NT2/D1 (cell line): ENCODE results near the gene ZSCAN21.

Experiments
- DNase-seq: peaks from one replicate; pipeline ENCODE4 v3.0.0-alpha.2; 2011; ENCODE audit warnings: low read depth, low spot score
- H3K27me3 ChIP-seq: 2 replicates; pipeline ENCODE4 v1.6.0; 2011; ENCODE audit warnings: mild to moderate bottlenecking; ENCODE audit not compliant: insufficient read length, insufficient read depth
- H3K36me3 ChIP-seq: 2 replicates; pipeline ENCODE4 v1.6.1; 2011; ENCODE audit warnings: mild to moderate bottlenecking, low read length, mixed read lengths; ENCODE audit not compliant: insufficient read depth, insufficient read length
- H3K4me1 ChIP-seq: 2 replicates; pipeline ENCODE4 v1.5.1; 2011; ENCODE audit not compliant: insufficient read depth, insufficient read length
- H3K4me3 ChIP-seq: 2 replicates; pipeline ENCODE4 v1.5.1; 2011; ENCODE audit warnings: low read depth; ENCODE audit not compliant: insufficient read length
- H3K9ac ChIP-seq: 2 replicates; pipeline ENCODE4 v1.6.0; 2011; ENCODE audit warnings: low read depth; ENCODE audit not compliant: insufficient read length
- H3K9me3 ChIP-seq: 2 replicates; pipeline ENCODE4 v1.5.1; 2011; ENCODE audit warnings: mild to moderate bottlenecking, low read length; ENCODE audit not compliant: insufficient read depth
- SUZ12 ChIP-seq: IDR thresholded peaks from 2 replicates; pipeline ENCODE4 v1.6.1; 2011; ENCODE audit not compliant: insufficient read length, insufficient read depth; ENCODE audit errors: extremely low read depth
- YY1 ChIP-seq: IDR thresholded peaks from 2 replicates; pipeline ENCODE4 v1.6.1; 2011; ENCODE audit not compliant: insufficient read length, insufficient read depth
- ZNF274 ChIP-seq: IDR thresholded peaks from 2 replicates; pipeline ENCODE4 v1.6.1; 2011; ENCODE audit warnings: mild to moderate bottlenecking, low read depth, low read length

ZSCAN21 gene

GRCh38 chr7:100109521-100110163 lies 60.1 kb downstream of the ZSCAN21 start:
- TF ChIP-seq SUZ12 (no peak), YY1 (no peak), ZNF274 (no peak)
- Histone ChIP-seq H3K4me1 (no peaks in the 10 kb centered on the region), H3K36me3 (peaks cover 85% of the 10 kb centered on the region), H3K4me3 (no peak overlapping the region), H3K9ac (no peak overlapping the region), H3K27me3 (no peaks in the 10 kb centered on the region), H3K9me3 (no peaks in the 10 kb centered on the region)
- no peak for DNase-seq

GRCh38 chr7:100111156-100111555 lies 61.6 kb downstream of the ZSCAN21 start:
- H3K36me3 ChIP-seq, result peaks cover 80% of the 10 kb centered on the region
- H3K27me3 ChIP-seq, result no peaks in the 10 kb centered on the region
- H3K9ac ChIP-seq, result no peak overlapping the region
- H3K4me3 ChIP-seq, result no peak overlapping the region
- no peaks in the 10 kb centered on the region for H3K9me3 ChIP-seq
- H3K4me1 ChIP-seq, result no peaks in the 10 kb centered on the region
- no peak for DNase-seq
- no peak for TF ChIP-seq YY1
- no peak for TF ChIP-seq SUZ12
- no peak for TF ChIP-seq ZNF274

- no peak overlapping the region for H3K9ac ChIP-seq
- no peaks in the 10 kb centered on the region for H3K4me1 ChIP-seq
- no peak for TF ChIP-seq ZNF274
- no peak for TF ChIP-seq SUZ12
- no peak for TF ChIP-seq YY1
- H3K9me3 ChIP-seq, result no peaks in the 10 kb centered on the region
- H3K36me3 ChIP-seq, result peaks cover 79% of the 10 kb centered on the region
- no peaks in the 10 kb centered on the region for H3K27me3 ChIP-seq
- no peak overlapping the region for H3K4me3 ChIP-seq
- no peak for DNase-seq
Measured at GRCh38 chr7:100111914-100112313, 62.3 kb downstream of the ZSCAN21 start.
